ENCODE measurements around the gene RAET1G.

DNA sequence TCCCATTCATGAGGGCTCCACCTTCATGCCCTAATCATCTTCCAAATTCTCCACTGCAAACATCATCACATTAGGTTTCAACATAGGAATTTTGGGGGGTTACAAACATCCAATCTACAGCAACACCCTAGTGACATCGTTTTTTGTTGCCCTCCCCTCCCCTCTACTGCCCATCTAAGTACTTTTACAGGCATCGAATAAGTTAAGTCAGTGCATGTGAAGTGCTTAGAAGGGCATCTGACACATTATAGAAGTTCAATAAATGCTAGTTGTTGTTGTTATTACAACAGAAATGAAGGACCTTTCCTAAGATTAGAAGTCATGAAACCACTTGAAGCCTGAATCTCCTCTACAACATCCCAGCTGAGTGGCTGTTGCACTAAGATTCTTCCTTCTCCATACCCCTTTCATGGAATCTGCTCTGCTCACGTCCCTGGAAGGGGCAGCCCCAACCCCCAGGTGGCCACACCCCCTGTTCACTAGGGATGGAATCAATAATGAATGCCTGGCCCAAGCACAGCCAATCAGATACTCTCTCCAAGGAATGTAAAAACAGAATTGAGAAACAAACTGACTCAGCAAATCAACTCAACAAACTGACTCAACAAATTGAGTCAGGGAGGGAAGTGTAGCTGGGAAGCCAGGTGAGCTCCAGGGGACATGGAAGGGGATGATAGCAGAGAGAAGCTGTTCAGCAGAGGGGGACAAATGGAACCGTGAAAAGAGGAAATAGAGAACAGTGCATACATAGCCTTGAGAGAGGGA, 54.9 kb downstream of the RAET1G start:
- TF ChIP-seq POLR2AphosphoS5 (IDR thresholded peaks at IDR 0.05) (no peak), POLR2A (IDR thresholded peaks at IDR 0.05) (no peak)
